ENCODE results near the gene SLX4IP. TPM values are rescaled to one million over a fixed set of nuclear protein-coding genes. Genes with fewer than 3 reads are reported as not detected.

Gene SLX4IP
- total and polyA plus RNA-seq, 2 of the 13 experiments (the other 11 are each of a cell fraction or from before 2014, with no cell fraction given), result 3.6 to 7.3 TPM

DNA sequence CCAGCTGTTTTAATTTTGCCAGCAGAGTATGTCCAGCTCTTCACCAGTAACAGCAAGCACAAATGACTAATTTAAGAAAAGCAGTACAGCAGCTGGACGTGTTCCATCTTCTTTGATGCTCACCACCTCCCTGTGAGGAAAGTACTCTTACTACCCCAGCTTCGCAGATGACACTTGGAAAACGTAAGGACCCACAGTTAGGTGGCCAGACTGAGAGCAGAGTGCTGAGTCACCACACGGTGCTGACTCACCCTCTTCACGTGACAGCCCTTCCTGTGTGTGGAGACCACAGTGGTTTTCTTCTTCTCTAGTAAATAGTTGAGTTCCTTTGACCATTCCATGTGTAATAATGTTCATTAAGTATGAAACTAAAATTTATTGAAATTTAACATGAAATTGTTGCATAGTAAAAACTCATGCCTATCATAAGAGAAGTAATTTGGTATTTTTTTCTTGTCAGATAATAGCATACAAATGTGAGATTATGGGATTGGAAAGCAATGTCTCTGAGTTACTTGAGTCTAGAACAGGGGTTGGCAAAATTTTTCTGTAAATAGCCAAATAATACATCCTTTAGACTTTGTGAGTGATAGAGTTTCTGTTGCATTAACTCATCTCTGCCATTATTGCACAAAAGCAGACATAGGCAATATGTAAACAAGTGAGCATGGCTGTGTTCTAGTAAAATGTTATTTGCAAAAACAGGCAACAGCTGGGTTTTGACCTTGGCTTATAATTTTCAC lies 76.6 kb downstream of the SLX4IP start (continued):
- TF ChIP-seq BCLAF1 (IDR thresholded peaks at IDR 0.05) (no peak), FOXA3 (CRISPR knock-in tag; IDR thresholded peaks at IDR 0.05) (peak; percentile 81), ZNF121 (CRISPR knock-in tag; IDR thresholded peaks at IDR 0.05) (no peak), ZBTB38 (CRISPR knock-in tag; IDR thresholded peaks at IDR 0.05) (no peak), ZUFSP (CRISPR knock-in tag; IDR thresholded peaks at IDR 0.05; ENCODE audit: borderline replicate concordance) (no peak), NR2C2 (CRISPR knock-in tag; IDR thresholded peaks at IDR 0.05; ENCODE audit: borderline replicate concordance) (peak; percentile 39; the same call in 1 of the 2 replicates), KLF12 (CRISPR knock-in tag; IDR thresholded peaks at IDR 0.05; ENCODE audit: borderline replicate concordance) (no peak), NFIB (CRISPR knock-in tag; IDR thresholded peaks at IDR 0.05; ENCODE audit: borderline replicate concordance) (no peak), AGO1 (IDR thresholded peaks at IDR 0.05; ENCODE audit: low read depth, low read length, poor library complexity, severe bottlenecking) (no peak), RCOR2 (CRISPR knock-in tag; IDR thresholded peaks at IDR 0.05) (no peak), ZNF235 (CRISPR knock-in tag; IDR thresholded peaks at IDR 0.05; ENCODE audit: borderline replicate concordance) (no peak), ZFP90 (CRISPR knock-in tag; IDR thresholded peaks at IDR 0.05; ENCODE audit: borderline replicate concordance) (no peak), ZNF446 (CRISPR knock-in tag; IDR thresholded peaks at IDR 0.05) (no peak), RBFOX2 (IDR thresholded peaks at IDR 0.05; ENCODE audit: low read depth, low read length) (no peak)
- TF ChIP-seq, protein P1, sequence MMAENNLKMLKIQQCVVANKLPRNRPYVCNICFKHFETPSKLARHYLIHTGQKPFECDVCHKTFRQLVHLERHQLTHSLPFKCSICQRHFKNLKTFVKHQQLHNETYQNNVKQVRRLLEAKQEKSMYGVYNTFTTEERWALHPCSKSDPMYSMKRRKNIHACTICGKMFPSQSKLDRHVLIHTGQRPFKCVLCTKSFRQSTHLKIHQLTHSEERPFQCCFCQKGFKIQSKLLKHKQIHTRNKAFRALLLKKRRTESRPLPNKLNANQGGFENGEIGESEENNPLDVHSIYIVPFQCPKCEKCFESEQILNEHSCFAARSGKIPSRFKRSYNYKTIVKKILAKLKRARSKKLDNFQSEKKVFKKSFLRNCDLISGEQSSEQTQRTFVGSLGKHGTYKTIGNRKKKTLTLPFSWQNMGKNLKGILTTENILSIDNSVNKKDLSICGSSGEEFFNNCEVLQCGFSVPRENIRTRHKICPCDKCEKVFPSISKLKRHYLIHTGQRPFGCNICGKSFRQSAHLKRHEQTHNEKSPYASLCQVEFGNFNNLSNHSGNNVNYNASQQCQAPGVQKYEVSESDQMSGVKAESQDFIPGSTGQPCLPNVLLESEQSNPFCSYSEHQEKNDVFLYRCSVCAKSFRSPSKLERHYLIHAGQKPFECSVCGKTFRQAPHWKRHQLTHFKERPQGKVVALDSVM (CRISPR knock-in tag; IDR thresholded peaks at IDR 0.05), result no peak
